Prostate gland (tissue), 2 donors: ENCODE data around the gene NDUFB11. TPM values are rescaled to one million over a fixed set of nuclear protein-coding genes. Genes with fewer than 3 reads are reported as not detected.

ENCODE experiments used
- DNase-seq: peaks from one replicate; pipeline ENCODE4 v3.0.0-alpha.2; 2019; ENCODE audit warnings: low spot score
- H3K27ac ChIP-seq, 2 donors: fragments of 200-600 bp; sonication (generic); 2 replicates each; pipeline ENCODE4 v1.5.1; 2017 to 2019
- H3K27me3 ChIP-seq: fragments of 200-600 bp; sonication (generic); replicated peaks from 2 replicates; pipeline ENCODE4 v1.5.1; 2019; ENCODE audit not compliant: insufficient read depth
- H3K36me3 ChIP-seq, 2 donors: fragments of 200-600 bp; sonication (generic); 1 replicate in 1 of 2; 2 replicates in 1 of 2; pipeline versions ENCODE4 v1.5.1 to v1.8.1; 2017 to 2019
- H3K4me1 ChIP-seq: fragments of 200-600 bp; sonication (generic); replicated peaks from 2 replicates; pipeline ENCODE4 v1.5.1; 2019
- H3K4me3 ChIP-seq, 2 donors: fragments of 200-600 bp; sonication (generic); 2 replicates each; pipeline ENCODE4 v1.5.1; 2017 to 2019
- H3K9me3 ChIP-seq: fragments of 200-600 bp; sonication (generic); 2 replicates; pipeline ENCODE4 v1.5.1; 2017
- CTCF ChIP-seq, 4 experiments: fragments of 200-600 bp in 2 of 4; fragments of 450-650 bp in 2 of 4; sonication (generic) in 2 of 4; IDR thresholded peaks; 1 replicate in 3 of 4; 2 replicates in 1 of 4; pipeline ENCODE4 v1.5.1; 2016 to 2019; ENCODE audit warnings: antibody characterized with exemption in 4 of 4, mild to moderate bottlenecking in 2 of 4, moderate library complexity in 2 of 4
- POLR2A ChIP-seq: fragments of 450-650 bp; IDR thresholded peaks from one replicate; pipeline ENCODE4 v1.6.1; 2016; ENCODE audit warnings: antibody characterized with exemption, mild to moderate bottlenecking
- POLR2AphosphoS5 ChIP-seq: sonication (generic); formaldehyde crosslinking; IDR thresholded peaks from one replicate; pipeline ENCODE4 v1.6.1; 2017; ENCODE audit warnings: antibody characterized with exemption
- WGBS: methylation state at CpG from one replicate; pipeline ENCODE4 v1.1.5; 2018; 5-methylcytosine and 5-hydroxymethylcytosine counted together
- intact Hi-C: fragments of 100-400 bp; cut with DNase I; formaldehyde crosslinking; loops from one replicate; pipeline ENCODE4 v1.14.2; 2022
- total RNA-seq, 2 donors: library from RNA; depleted of rRNA; stranded (reverse); fragments of >200 nt; gene quantifications; one replicate each; pipeline ENCODE4 v1.1.0, GENCODE V29; 2016

NDUFB11 gene
- total RNA-seq, 2 donors from 2014 or later = 85.3 to 131 TPM

DNA sequence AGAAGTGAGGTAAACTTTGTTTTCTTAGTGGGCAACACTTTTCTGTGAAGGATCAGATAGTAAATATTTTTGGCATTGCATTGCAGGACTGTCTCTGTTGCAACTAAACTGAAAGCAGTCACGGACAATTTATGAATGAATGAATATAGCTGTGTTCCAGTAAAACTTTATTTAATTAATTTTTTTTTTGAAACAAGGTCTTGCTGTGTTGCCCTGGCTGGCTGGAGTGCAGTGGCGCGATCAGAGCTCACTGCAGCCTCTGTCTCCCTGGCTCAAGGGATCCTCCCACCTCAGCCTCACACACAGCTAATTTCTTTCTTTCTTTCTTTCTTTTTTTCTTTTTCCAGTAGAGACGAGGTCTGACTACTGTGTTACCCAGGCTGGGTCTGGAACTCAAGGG is 16.3 kb upstream of the NDUFB11 start:
- H3K27me3 ChIP-seq = no peaks in the 10 kb centered on the region
- TF ChIP-seq POLR2A = no peak
- TF ChIP-seq CTCF (IDR thresholded peaks at IDR 0.05) = no peak
- TF ChIP-seq POLR2AphosphoS5 = no peak
- no peaks in the 10 kb centered on the region for H3K9me3 ChIP-seq
- no peak overlapping the region for H3K4me3 ChIP-seq
- 79% methylated on average over 4 of the region's 4 CpGs for WGBS
- no peak overlapping the region for H3K27ac ChIP-seq
- no peak for DNase-seq
- H3K36me3 ChIP-seq = no peaks in the 10 kb centered on the region
- no peaks in the 10 kb centered on the region for H3K4me1 ChIP-seq
- intact Hi-C loops = no loop called here

- Histone ChIP-seq H3K4me3 (no peak overlapping the region), H3K9me3 (no peaks in the 10 kb centered on the region), H3K27ac (no peak overlapping the region), H3K27me3 (no peaks in the 10 kb centered on the region), H3K4me1 (no peaks in the 10 kb centered on the region), H3K36me3 (no peaks in the 10 kb centered on the region)
- 100% methylated on average over 5 of the region's 5 CpGs for WGBS
- no peak for DNase-seq
- intact Hi-C loops = no loop called here
- TF ChIP-seq POLR2AphosphoS5 (no peak), POLR2A (no peak)
Measured at GRCh38 chrX:47158781-47159180, 14.3 kb upstream of the NDUFB11 start.

- Histone ChIP-seq H3K27me3 (no peaks in the 10 kb centered on the region), H3K4me1 (no peaks in the 10 kb centered on the region), H3K4me3 (no peak overlapping the region), H3K36me3 (no peaks in the 10 kb centered on the region), H3K9me3 (no peaks in the 10 kb centered on the region), H3K27ac (no peak overlapping the region)
- intact Hi-C loops = no loop called here
- TF ChIP-seq POLR2AphosphoS5 (no peak), POLR2A (no peak), CTCF (IDR thresholded peaks at IDR 0.05) (no peak)
- no peak for DNase-seq
- 96% methylated on average over 10 of the region's 16 CpGs for WGBS
Measured at GRCh38 chrX:47158131-47158530, 13.6 kb upstream of the NDUFB11 start.

- intact Hi-C loops = no loop called here
- 94% methylated on average over 14 of the region's 26 CpGs for WGBS
- Histone ChIP-seq H3K4me3 (no peak overlapping the region), H3K27ac (no peak overlapping the region), H3K36me3 (no peaks in the 10 kb centered on the region), H3K27me3 (no peaks in the 10 kb centered on the region), H3K4me1 (no peaks in the 10 kb centered on the region), H3K9me3 (no peaks in the 10 kb centered on the region)
- DNase-seq = no peak
- TF ChIP-seq POLR2AphosphoS5 = no peak
- TF ChIP-seq CTCF (IDR thresholded peaks at IDR 0.05) = no peak
- TF ChIP-seq POLR2A = no peak
Measured at GRCh38 chrX:47156611-47157520, 12.4 kb upstream of the NDUFB11 start.

- Histone ChIP-seq H3K27ac (peak overlapping the region in 1 of 2 donors; percentile 48), H3K36me3 (no peaks in the 10 kb centered on the region), H3K27me3 (no peaks in the 10 kb centered on the region), H3K4me3 (no peak overlapping the region), H3K9me3 (no peaks in the 10 kb centered on the region), H3K4me1 (no peaks in the 10 kb centered on the region)
- DNase-seq = no peak
- intact Hi-C loops = no loop called here
- TF ChIP-seq POLR2A = no peak
- peak; percentile 72 for TF ChIP-seq POLR2AphosphoS5
Measured at GRCh38 chrX:47151435-47151834, 6.9 kb upstream of the NDUFB11 start.

DNA sequence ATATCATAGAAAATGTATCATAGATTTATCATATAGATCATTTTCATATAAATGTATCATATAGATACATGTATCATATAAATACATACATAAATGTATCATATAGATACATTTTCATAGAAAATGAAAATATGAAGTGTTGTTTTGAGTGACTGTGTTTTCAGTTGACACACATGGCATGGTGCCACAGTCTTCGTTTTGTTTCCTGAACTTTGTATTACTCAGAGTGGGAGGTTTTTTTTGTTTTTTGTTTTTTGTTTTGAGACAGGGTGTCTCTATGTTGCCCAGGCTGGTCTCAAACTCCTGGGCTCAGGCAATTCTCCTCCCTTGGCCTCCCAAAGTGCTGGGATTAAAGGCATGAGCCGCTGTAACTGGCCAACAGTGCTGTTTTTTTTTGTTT is 4.4 kb upstream of the NDUFB11 start:
- intact Hi-C loops = no loop called here
- H3K27me3 ChIP-seq = no peaks in the 10 kb centered on the region
- H3K4me1 ChIP-seq = no peaks in the 10 kb centered on the region
- no peaks in the 10 kb centered on the region for H3K9me3 ChIP-seq
- DNase-seq = no peak
- H3K4me3 ChIP-seq = no peak overlapping the region
- 63% methylated on average over 2 of the region's 2 CpGs for WGBS
- no peak overlapping the region for H3K27ac ChIP-seq
- no peak for TF ChIP-seq POLR2AphosphoS5
- no peak for TF ChIP-seq CTCF (IDR thresholded peaks at IDR 0.05)
- no peak for TF ChIP-seq POLR2A
- H3K36me3 ChIP-seq = no peaks in the 10 kb centered on the region
